PFSK-1 (cell line): ENCODE measurements around the gene APLP1.

Source experiments
- FOXP2 ChIP-seq: optimal IDR thresholded peaks from 2 replicates; pipeline ENCODE3; 2011; ENCODE audit warnings: borderline replicate concordance, control low read depth, inconsistent platforms; ENCODE audit not compliant: insufficient read depth; ENCODE audit errors: extremely low read length, extremely low read depth
- POLR2AphosphoS5 ChIP-seq: IDR thresholded peaks from 2 replicates; pipeline ENCODE4 v1.6.1; 2012; ENCODE audit warnings: low read depth, mild to moderate bottlenecking, control low read depth, low read length, moderate library complexity
- SIN3A ChIP-seq: IDR thresholded peaks from 2 replicates; pipeline ENCODE4 v1.6.1; 2012; ENCODE audit warnings: mild to moderate bottlenecking, low read length, moderate library complexity, borderline replicate concordance; ENCODE audit not compliant: insufficient read depth
- TAF1 ChIP-seq: IDR thresholded peaks from 2 replicates; pipeline ENCODE4 v1.6.1; 2012; ENCODE audit warnings: low read length, control low read depth, borderline replicate concordance; ENCODE audit not compliant: insufficient read depth
- TF ChIP-seq, protein P1 (sequence below), 2 experiments: IDR thresholded peaks; 2 replicates each; pipeline versions ENCODE4 v1.6.1 to v1.8.0; 2011 to 2012; ENCODE audit warnings: low read depth in 2 of 2, low read length in 2 of 2, control low read depth in 1 of 2, inconsistent platforms in 1 of 2, mild to moderate bottlenecking in 1 of 2, moderate library complexity in 1 of 2; ENCODE audit not compliant: insufficient read depth in 1 of 2

DNA sequence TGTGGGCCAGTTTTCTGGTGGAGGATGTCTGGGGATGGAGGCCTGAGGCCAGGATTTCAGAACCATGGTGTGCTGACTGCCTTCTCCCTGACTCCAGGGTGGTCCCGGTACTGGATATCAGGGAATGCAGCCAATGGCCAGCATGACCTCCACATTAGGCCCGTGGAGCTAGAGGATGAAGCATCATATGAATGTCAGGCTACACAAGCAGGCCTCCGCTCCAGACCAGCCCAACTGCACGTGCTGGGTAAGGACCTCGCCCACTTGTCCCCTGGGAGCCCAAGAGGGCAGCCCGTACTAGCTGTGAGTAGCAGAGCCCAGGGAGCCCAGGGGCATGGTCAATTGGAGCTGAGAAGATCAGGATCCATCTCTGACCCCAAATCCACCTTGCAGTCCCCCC, 10.1 kb upstream of the APLP1 start:
- TF ChIP-seq SIN3A (no peak), TAF1 (no peak), POLR2AphosphoS5 (no peak), FOXP2 (no peak)
- TF ChIP-seq, protein P1, sequence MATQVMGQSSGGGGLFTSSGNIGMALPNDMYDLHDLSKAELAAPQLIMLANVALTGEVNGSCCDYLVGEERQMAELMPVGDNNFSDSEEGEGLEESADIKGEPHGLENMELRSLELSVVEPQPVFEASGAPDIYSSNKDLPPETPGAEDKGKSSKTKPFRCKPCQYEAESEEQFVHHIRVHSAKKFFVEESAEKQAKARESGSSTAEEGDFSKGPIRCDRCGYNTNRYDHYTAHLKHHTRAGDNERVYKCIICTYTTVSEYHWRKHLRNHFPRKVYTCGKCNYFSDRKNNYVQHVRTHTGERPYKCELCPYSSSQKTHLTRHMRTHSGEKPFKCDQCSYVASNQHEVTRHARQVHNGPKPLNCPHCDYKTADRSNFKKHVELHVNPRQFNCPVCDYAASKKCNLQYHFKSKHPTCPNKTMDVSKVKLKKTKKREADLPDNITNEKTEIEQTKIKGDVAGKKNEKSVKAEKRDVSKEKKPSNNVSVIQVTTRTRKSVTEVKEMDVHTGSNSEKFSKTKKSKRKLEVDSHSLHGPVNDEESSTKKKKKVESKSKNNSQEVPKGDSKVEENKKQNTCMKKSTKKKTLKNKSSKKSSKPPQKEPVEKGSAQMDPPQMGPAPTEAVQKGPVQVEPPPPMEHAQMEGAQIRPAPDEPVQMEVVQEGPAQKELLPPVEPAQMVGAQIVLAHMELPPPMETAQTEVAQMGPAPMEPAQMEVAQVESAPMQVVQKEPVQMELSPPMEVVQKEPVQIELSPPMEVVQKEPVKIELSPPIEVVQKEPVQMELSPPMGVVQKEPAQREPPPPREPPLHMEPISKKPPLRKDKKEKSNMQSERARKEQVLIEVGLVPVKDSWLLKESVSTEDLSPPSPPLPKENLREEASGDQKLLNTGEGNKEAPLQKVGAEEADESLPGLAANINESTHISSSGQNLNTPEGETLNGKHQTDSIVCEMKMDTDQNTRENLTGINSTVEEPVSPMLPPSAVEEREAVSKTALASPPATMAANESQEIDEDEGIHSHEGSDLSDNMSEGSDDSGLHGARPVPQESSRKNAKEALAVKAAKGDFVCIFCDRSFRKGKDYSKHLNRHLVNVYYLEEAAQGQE (IDR thresholded peaks at IDR 0.05; ENCODE audit: insufficient read depth in 1 of 2, low read depth in 2 of 2, low read length in 2 of 2), result no peak
